ENCODE data around the gene TBC1D4.

DNA sequence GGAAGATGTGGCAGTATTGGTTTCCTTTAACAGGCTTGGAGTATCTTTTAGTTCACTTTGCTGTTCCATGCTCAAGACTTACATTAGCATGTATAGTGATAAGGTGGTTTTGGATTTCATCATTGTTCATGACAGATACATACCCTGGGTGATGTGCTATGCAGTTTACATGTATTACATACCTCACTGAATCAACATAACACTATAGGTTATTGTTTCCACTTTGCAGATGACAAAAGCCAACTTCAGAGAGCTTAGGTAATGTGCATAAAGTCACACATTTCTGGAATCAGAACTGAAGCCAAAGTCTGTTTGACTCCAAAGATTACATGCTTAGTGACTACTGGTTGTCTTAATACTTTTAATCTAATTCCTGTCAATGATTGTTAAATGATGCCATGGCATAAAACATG, 48.6 kb upstream of the TBC1D4 start:
- TF ChIP-seq, protein P1, sequence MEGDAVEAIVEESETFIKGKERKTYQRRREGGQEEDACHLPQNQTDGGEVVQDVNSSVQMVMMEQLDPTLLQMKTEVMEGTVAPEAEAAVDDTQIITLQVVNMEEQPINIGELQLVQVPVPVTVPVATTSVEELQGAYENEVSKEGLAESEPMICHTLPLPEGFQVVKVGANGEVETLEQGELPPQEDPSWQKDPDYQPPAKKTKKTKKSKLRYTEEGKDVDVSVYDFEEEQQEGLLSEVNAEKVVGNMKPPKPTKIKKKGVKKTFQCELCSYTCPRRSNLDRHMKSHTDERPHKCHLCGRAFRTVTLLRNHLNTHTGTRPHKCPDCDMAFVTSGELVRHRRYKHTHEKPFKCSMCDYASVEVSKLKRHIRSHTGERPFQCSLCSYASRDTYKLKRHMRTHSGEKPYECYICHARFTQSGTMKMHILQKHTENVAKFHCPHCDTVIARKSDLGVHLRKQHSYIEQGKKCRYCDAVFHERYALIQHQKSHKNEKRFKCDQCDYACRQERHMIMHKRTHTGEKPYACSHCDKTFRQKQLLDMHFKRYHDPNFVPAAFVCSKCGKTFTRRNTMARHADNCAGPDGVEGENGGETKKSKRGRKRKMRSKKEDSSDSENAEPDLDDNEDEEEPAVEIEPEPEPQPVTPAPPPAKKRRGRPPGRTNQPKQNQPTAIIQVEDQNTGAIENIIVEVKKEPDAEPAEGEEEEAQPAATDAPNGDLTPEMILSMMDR (conservative IDR thresholded peaks at IDR 0.05 in 1 of 2, IDR thresholded peaks at IDR 0.05 in 1 of 2; ENCODE audit: low read depth in 1 of 2, low read length in 2 of 2): no peak
- TF ChIP-seq EZH2 (IDR thresholded peaks at IDR 0.05; ENCODE audit: low read length, missing control alignments): no peak

All from fibroblast of lung (primary cell).